NAMALWA (cell line): ENCODE measurements around the gene BMP4.
"Not testable (repeated sequence)": the region's sequence is repeated elsewhere in the genome, so short reads cannot be mapped to it uniquely, and the experiment has no call there.

ENCODE experiments used
- DNase-seq: peaks from one replicate; pipeline ENCODE4 v3.0.0-alpha.2; 2015; ENCODE audit warnings: low spot score

BMP4 gene

GRCh38 chr14:53956427-53957201, at the start of gene BMP4:
BMP4 (minus strand) TSS chr14:53956825; CDS start chr14:53952222, 4,603 bp downstream.
- no peak for DNase-seq

DNA sequence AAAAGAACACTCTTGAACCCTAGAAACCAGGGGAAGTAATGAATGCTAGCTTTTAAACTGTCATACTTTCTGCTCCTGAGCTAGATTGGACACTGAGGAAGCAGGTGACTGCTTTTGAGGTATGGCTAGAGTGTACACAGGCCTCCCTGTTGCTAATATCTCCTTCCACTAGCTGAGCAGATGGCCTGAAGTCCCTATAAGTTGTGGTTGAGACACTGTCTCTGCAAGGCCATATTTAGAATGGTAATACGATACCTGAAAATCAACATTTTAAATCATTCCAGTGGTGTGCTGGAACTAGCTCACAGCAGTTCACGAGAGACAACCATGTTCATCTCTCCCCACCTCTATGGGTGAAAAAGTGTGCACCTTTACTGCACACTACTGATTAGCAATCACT, 46.4 kb upstream of the BMP4 start:
- no peak for DNase-seq

GRCh38 chr14:54002653-54003052, 46.0 kb upstream of the BMP4 start:
- DNase-seq = no peak

DNA sequence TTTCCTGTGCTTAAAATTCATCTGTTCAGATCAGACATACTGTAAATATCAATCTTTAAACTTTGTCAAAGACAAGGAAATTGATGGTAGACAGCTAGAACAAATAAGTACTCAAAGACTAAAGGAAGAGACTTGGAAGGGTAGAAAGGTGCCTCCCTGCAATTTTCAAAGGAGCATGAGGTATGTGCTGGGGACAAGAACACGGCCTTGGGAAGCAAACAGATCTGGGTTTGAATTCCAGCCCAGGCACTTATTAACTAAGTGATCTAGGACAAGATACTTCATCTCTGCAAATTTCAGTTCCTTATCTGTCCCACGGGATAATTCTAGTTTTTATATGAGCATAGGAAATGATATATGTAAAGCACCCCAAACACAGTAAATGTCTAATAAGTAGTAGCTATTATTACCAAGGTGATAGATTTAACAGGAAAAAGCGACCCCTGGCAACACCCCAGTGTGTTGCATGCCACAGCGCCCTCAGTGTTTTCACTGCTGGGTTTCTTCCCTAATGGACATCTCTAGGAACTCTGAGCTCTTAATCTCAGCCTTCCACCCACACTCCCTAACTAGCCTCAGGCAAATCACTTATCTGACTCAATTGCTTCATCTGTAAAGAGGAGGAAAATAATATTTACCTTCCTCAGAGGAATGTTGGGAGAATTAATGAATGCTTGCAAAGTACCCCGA, 44.7 kb upstream of the BMP4 start:
- peak; percentile 2 for DNase-seq

- no peak for DNase-seq
These were observed 43.8 kb upstream of the BMP4 start for GRCh38 chr14:54000341-54000811.

- no peak for DNase-seq
These were observed 42.5 kb upstream of the BMP4 start for GRCh38 chr14:53999061-53999488.

- no peak for DNase-seq
These were observed 39.4 kb upstream of the BMP4 start for GRCh38 chr14:53996041-53996440.

DNA sequence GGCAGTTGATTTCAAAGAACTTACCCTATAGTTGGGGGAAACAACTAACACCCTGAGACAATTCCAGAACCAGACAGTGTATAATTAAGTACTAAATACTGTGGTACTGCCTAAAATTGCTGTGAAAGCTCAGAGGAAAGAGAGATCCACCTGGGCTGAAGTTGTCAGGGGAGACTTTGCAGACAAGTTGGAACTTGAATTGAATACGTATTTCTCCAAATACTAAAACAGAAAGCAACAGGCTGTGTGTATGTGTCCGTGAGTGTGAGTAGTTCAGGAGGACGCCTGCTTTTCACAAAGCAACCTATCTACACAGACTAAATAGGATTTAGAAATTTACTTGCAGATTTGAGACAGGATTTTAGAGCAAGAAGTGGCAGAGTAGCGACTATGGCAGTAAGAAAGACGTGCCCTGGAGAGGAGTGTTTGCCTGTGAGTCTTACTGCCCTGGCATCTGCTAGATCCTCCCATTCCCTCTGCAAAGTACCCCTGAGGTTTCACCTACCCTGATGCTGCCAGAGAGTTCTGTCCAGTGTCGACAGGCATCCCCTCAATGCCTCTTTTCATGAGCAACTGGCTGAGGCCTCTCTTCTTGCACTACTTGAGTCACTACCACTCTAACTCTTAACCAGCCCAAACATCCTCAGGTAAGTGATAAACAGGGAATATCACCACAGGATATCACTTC, 37.4 kb upstream of the BMP4 start:
- DNase-seq = no peak

GRCh38 chr14:53990978-53991377, 34.4 kb upstream of the BMP4 start:
- no peak for DNase-seq

DNA sequence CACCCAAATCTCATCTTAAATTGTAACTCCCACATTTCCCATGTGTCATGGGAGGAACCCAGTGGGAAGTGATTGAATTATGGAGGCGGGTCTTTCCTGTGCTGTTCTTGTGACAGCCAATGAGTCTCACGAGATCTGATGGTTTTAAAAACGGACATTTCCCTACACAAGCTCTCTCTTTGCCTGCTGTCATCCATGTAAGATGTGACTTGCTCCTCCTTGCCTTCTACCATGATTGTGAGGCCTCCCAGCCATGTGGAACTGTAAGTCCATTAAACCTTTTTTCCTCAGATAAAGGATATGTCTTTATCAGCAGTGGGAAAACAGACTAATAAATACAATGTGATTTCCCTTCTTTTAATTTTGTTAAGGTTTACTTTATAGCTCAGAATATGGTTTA, 30.1 kb upstream of the BMP4 start:
- DNase-seq = not testable (repeated sequence)

GRCh38 chr14:53984958-53985357, 28.3 kb upstream of the BMP4 start:
- not testable (repeated sequence) for DNase-seq

- DNase-seq = no peak
These were observed 26.5 kb upstream of the BMP4 start for GRCh38 chr14:53983112-53983511.

GRCh38 chr14:53982546-53982945, 25.9 kb upstream of the BMP4 start:
- no peak for DNase-seq

- DNase-seq = no peak
These were observed 23.4 kb upstream of the BMP4 start for GRCh38 chr14:53979747-53980642.

GRCh38 chr14:53979113-53979681, 22.6 kb upstream of the BMP4 start:
- no peak for DNase-seq

DNA sequence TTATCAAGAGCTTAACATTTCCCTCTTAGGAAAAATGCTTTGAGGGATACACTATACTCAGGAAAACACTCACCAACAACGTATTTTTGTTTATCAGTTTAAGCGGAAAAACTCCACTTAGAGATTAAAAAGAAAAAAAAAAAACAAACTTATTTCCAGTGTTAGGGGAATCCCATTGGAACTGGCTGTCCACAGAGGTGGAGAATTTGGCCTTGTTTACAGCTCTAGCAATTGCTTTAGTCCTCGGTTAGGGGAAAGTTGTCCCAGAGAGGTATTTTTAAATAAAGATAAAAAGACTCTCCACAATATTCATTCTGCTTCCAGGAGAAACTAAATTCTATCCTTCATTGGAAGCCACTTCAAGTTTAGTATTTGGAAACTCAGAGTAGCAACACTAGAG, 21.6 kb upstream of the BMP4 start:
- DNase-seq = no peak

DNA sequence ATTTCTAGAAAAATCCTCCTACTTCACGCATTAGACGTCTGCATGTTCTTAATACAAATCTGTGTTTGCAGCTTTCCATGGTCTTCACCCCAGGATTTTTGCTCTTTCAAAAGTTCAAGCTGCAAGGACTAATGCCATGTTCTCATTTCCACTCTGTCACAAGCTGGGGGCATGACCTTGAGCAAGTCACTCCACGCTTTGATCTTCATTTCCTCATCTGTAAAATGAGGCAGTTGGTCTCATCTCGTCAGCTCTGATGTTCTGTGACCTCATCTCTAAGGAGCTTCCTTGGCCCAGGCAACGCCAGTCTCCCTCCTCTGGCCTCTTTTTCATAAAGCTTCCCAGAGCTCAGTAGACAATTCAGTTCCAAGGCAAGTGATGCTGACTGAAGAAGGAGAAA, 18.8 kb upstream of the BMP4 start:
- DNase-seq = no peak

- no peak for DNase-seq
These were observed 14.9 kb upstream of the BMP4 start for GRCh38 chr14:53971521-53971920.

DNA sequence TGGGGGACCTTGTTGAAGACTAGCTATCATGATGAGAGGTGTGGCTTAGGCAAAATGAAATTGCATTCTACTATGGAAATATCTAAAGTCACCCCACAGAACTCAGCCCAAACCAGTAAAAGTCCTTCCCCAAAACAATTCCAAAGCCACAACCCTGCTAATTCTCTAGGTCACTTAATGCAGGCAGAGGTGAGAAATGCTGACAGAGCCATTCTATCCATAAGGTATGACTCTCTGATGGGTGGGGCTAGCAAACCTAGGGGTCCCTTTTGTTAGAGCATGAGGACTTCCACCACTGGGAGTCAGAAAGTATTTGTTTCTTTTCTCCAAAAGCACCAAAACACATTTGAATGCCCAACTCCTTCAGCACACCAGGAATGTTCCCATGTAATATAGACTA, 12.7 kb upstream of the BMP4 start:
- DNase-seq = no peak

GRCh38 chr14:53968726-53969125, 12.1 kb upstream of the BMP4 start:
- no peak for DNase-seq

DNA sequence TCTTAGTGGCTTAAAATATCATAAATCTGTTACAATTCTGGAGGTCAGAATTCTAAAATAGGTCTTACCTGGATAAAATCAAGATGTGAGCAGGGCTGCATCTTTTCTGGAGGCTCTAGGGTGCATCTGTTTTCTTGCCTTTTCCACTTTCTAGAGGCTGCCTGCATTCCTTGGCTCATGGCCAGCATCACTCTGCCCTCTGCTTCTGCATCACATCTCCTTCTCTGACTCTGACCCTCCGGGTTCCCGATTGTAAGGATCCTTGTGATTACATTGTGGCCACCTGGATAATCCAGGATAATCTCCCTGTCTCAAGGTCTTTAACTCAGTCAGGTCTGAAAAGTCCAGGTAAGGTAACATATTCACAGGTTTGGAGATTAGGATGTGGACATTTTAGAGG, 11.0 kb upstream of the BMP4 start:
- DNase-seq = no peak

- DNase-seq = no peak
These were observed 7.6 kb upstream of the BMP4 start for GRCh38 chr14:53964249-53964648.
